Large intestine (tissue), 3 donors: ENCODE measurements around the gene DDHD1. TPM values are rescaled to one million over a fixed set of nuclear protein-coding genes. Genes with fewer than 3 reads are reported as not detected.

Experiments
- DNase-seq, 2 donors: peaks; one replicate each; pipeline versions ENCODE4 v3.0.0 to v3.0.0-alpha.2; 2013
- H3K27ac ChIP-seq: one replicate; pipeline ENCODE4 v1.5.1; 2013; ENCODE audit warnings: low read length
- H3K27me3 ChIP-seq: 2 replicates; pipeline ENCODE4 v1.6.1; 2013; ENCODE audit warnings: low read length; ENCODE audit not compliant: control insufficient read depth, insufficient read depth
- H3K36me3 ChIP-seq: 2 replicates; pipeline ENCODE4 v1.6.1; 2013; ENCODE audit warnings: low read length; ENCODE audit not compliant: control insufficient read depth, insufficient read depth
- H3K4me1 ChIP-seq: one replicate; pipeline ENCODE4 v1.6.1; 2013; ENCODE audit warnings: low read length; ENCODE audit not compliant: control insufficient read depth, insufficient read depth
- H3K4me3 ChIP-seq: one replicate; pipeline ENCODE4 v1.5.1; 2013; ENCODE audit warnings: low read length
- H3K9me3 ChIP-seq: one replicate; pipeline ENCODE4 v1.6.1; 2013; ENCODE audit warnings: mild to moderate bottlenecking, low read depth, low read length, moderate library complexity; ENCODE audit not compliant: control insufficient read depth
- WGBS: methylation state at CpG from one replicate; pipeline ENCODE4 v1.1.5; 2013; ENCODE audit warnings: low lambda C conversion rate; ENCODE audit not compliant: insufficient coverage; 5-methylcytosine and 5-hydroxymethylcytosine counted together
- polyA plus RNA-seq: library from polyadenylated mRNA; unstranded; fragments of 120-200 nt; gene quantifications from one replicate; pipeline ENCODE4 v1.2.1, GENCODE V29; 2013

Gene DDHD1
- polyA plus RNA-seq, 1 donor: 10.2 TPM

DNA sequence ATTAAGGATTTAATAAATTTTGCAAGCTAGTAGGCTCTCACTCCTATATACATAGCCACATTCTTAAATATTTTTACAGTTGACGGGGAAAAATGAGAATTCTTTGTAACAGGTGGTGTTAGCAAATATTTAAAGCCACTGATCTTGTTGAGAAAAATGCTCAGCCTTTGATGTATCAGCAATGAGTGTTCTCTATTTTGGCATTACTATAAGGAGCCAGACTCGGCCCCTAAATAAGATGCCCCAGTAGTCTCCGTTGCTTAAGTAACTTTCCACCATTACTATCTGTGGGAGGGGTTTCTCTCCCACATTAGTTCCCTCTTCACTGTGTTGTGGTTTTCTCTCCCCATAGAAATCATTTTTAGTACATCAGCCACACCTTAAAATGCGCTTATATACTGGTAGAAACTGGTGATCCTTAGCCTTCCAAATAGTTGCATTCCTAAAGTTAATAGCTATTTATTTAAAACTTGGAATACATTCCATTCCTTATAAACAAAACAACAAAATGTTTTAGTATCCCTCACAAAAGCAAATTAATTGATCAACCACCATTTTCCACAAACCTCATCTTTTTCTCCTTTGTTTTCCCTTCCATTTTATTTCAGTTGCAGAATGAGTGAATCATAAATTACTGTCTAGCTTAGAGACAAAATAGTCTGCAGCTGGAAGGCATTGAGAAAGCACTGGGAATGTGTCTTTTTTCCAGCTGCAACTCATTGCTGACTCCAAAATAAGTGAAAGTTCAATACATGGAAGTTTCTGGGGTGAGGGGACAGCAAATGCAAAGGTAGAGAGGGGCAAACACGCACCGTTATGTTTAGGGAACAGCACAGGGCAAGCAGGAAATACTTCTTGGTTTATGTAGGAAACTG is 117.5 kb downstream of the DDHD1 start:
- DNase-seq: no peak
- H3K9me3 ChIP-seq: no peaks in the 10 kb centered on the region
- peaks cover 8% of the 10 kb centered on the region for H3K36me3 ChIP-seq
- H3K27ac ChIP-seq: no peak overlapping the region
- no peak overlapping the region for H3K4me3 ChIP-seq
- H3K4me1 ChIP-seq: no peaks in the 10 kb centered on the region
- 67% methylated on average over 1 of the region's 6 CpGs for WGBS
- H3K27me3 ChIP-seq: no peaks in the 10 kb centered on the region

- H3K27ac ChIP-seq: no peak overlapping the region
- H3K9me3 ChIP-seq: no peaks in the 10 kb centered on the region
- H3K36me3 ChIP-seq: peaks cover 8% of the 10 kb centered on the region
- no peaks in the 10 kb centered on the region for H3K4me1 ChIP-seq
- H3K27me3 ChIP-seq: no peaks in the 10 kb centered on the region
- no peak overlapping the region for H3K4me3 ChIP-seq
- no peak for DNase-seq
- no CpG with 5 or more reads among the region's 3 CpGs for WGBS
Observed at GRCh38 chr14:53034688-53035230, 118.4 kb downstream of the DDHD1 start.

GRCh38 chr14:53034036-53034435 is 119.1 kb downstream of the DDHD1 start:
- 100% methylated on average over 1 of the region's 3 CpGs for WGBS
- H3K36me3 ChIP-seq: peaks cover 7% of the 10 kb centered on the region
- H3K27me3 ChIP-seq: no peaks in the 10 kb centered on the region
- H3K4me1 ChIP-seq: no peaks in the 10 kb centered on the region
- no peak overlapping the region for H3K27ac ChIP-seq
- no peak for DNase-seq
- H3K4me3 ChIP-seq: no peak overlapping the region
- H3K9me3 ChIP-seq: no peaks in the 10 kb centered on the region

DNA sequence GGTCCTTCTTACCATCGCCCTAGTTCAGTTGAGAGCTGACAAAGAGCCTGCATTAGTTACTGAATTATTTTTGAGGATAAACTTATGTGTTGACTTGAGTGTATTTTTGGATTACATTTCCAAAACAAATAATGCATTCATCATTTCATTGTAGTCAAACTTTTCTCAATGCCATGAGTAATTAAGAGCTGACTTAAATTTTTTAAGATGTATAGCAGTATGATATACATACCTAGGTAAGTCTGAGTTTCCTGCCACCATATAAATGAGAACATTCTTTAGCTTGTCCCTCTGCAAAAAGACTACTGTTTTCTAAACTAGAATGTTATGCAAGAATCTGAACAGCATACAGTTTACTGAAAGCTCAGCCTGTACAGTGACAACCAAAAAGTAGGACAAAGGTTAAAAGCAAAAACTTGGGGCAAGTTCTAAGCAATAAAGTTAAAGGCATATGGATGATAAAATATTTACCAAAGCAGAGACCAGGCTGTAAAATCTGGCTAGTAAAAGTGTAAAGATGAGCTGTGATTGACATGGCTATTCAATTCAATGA is 120.2 kb downstream of the DDHD1 start:
- Histone ChIP-seq H3K27me3 (no peaks in the 10 kb centered on the region), H3K4me3 (no peak overlapping the region), H3K4me1 (no peaks in the 10 kb centered on the region), H3K9me3 (no peaks in the 10 kb centered on the region), H3K36me3 (peaks cover 2% of the 10 kb centered on the region), H3K27ac (no peak overlapping the region)
- WGBS: no CpG with 5 or more reads among the region's 1 CpG
- no peak for DNase-seq

- H3K4me1 ChIP-seq: no peaks in the 10 kb centered on the region
- H3K36me3 ChIP-seq: no peaks in the 10 kb centered on the region
- no peak for DNase-seq
- no peaks in the 10 kb centered on the region for H3K9me3 ChIP-seq
- no peak overlapping the region for H3K4me3 ChIP-seq
- no peaks in the 10 kb centered on the region for H3K27me3 ChIP-seq
- 80% methylated on average over 2 of the region's 2 CpGs for WGBS
- H3K27ac ChIP-seq: no peak overlapping the region
Observed at GRCh38 chr14:53032161-53032803, 120.8 kb downstream of the DDHD1 start.

DNA sequence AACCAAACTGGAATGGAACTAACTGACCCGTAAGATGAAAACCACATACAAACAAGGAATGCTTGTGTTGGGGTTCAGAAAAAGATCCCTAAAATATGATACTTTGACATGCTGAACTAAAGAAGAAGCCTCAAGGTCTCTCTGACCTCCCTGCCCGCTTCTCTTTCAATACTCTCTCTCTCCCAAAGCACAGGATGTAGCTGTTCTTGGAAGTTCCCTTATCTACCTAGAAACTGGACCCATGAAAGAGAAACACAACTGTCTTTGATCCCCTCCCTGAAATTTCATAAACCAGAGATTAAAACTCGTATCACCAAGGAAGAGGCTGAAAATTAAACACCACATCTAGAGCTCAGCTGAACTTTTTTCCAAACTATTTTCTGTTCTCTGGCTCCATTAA is 125.6 kb downstream of the DDHD1 start:
- 67% methylated on average over 1 of the region's 3 CpGs for WGBS
- Histone ChIP-seq H3K36me3 (no peaks in the 10 kb centered on the region), H3K27ac (no peak overlapping the region), H3K4me1 (no peaks in the 10 kb centered on the region), H3K27me3 (no peaks in the 10 kb centered on the region), H3K4me3 (no peak overlapping the region), H3K9me3 (no peaks in the 10 kb centered on the region)
- no peak for DNase-seq

DNA sequence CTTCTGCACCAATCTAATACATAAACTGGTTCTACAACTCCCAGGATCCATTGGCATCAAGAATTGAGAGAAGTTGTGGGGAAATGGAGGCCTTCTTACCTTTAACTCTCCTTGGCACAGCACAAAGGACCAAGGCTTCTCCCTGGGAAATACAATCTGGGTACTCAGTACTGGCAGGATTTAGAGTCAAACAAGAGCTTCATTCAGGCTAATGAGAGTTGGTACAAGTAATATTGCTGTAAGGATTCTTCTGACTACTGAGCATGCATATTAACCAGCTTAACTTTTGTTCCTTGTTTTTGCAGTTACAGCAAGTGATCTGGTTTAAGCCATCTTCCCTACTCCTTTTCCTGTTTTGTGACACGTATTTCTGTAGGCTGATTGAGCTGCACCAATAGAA is 126.1 kb downstream of the DDHD1 start:
- H3K9me3 ChIP-seq: no peaks in the 10 kb centered on the region
- H3K4me3 ChIP-seq: no peak overlapping the region
- no peaks in the 10 kb centered on the region for H3K36me3 ChIP-seq
- H3K27ac ChIP-seq: no peak overlapping the region
- WGBS: no CpG with 5 or more reads among the region's 1 CpG
- H3K4me1 ChIP-seq: no peaks in the 10 kb centered on the region
- no peaks in the 10 kb centered on the region for H3K27me3 ChIP-seq
- no peak for DNase-seq

GRCh38 chr14:53023325-53023724 is 129.8 kb downstream of the DDHD1 start:
- no peak for DNase-seq
- H3K27me3 ChIP-seq: no peaks in the 10 kb centered on the region
- no peak overlapping the region for H3K4me3 ChIP-seq
- H3K36me3 ChIP-seq: no peaks in the 10 kb centered on the region
- no CpG with 5 or more reads among the region's 3 CpGs for WGBS
- no peaks in the 10 kb centered on the region for H3K9me3 ChIP-seq
- H3K27ac ChIP-seq: no peak overlapping the region
- H3K4me1 ChIP-seq: no peaks in the 10 kb centered on the region

DNA sequence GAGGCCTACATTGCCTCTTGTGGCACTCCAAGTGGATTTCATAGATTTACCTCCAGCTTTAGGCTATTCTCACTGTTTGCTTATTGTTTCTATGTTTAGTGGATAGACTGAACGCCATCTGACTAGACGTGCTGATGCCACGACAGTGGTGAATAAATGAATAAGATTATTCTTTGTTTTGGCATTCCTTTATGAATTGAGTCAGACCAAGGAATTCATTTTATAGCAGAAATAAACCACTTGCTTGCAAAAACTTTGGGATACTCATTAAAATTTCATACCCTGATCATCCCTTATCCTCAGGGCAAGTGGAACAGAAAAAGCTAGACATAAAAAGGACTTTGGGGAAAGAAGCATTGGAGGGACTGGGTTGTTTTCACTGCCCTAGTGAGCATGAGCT is 130.5 kb downstream of the DDHD1 start:
- no peaks in the 10 kb centered on the region for H3K9me3 ChIP-seq
- no peak for DNase-seq
- H3K4me3 ChIP-seq: no peak overlapping the region
- no peaks in the 10 kb centered on the region for H3K36me3 ChIP-seq
- no peaks in the 10 kb centered on the region for H3K4me1 ChIP-seq
- no CpG with 5 or more reads among the region's 3 CpGs for whole genome bisulfite sequencing
- H3K27me3 ChIP-seq: no peaks in the 10 kb centered on the region
- H3K27ac ChIP-seq: no peak overlapping the region

- H3K27ac ChIP-seq: no peak overlapping the region
- no peak overlapping the region for H3K4me3 ChIP-seq
- no peaks in the 10 kb centered on the region for H3K4me1 ChIP-seq
- no peak for DNase-seq
- H3K27me3 ChIP-seq: no peaks in the 10 kb centered on the region
- 50% methylated on average over 2 of the region's 5 CpGs for WGBS
- H3K36me3 ChIP-seq: no peaks in the 10 kb centered on the region
- no peaks in the 10 kb centered on the region for H3K9me3 ChIP-seq
Observed at GRCh38 chr14:53020193-53020932, 132.8 kb downstream of the DDHD1 start.
